Non-pigmented ciliary epithelial cell (primary cell): ENCODE measurements around the gene LEKR1.
A peak's percentile ranks its signal among the peaks of the same experiment; 100 is the strongest.

Experiments used
- DNase-seq: peaks from one replicate; pipeline ENCODE4 v3.0.0-alpha.2; 2010; ENCODE audit warnings: low read depth

Gene LEKR1

DNA sequence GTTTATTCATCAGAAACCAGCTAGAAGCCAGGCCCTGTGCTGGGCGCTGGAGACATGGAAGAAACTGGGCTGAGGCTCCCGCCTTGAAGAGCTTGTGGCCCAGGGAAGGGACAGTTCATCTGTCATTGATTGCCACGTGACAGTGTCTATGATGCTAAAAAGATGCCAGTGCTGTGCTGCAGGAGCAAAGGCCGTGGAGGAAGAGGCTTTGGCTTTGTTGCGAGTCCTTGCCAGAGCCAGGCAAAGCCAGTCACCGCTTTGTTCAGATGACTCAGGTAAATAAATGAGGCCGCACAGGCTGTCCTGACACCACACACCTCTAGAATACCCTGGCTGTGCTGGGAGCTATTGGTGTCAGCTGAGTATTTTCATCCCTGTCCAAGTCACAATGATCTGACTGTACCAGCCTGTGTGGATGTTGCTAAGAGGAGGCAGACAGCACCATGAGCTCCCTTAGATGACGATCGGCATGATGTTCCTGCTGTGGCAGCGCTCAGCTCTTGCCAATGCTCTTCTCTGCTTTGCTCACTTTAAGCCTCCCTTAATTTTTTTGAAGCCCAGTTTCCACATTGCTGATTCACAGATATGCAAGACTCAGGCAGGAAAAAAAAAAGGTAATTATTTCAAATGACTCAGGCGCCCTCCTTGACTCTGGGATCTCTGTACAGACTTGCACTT lies 256.3 kb downstream of the LEKR1 start:
- DNase-seq = no peak

DNA sequence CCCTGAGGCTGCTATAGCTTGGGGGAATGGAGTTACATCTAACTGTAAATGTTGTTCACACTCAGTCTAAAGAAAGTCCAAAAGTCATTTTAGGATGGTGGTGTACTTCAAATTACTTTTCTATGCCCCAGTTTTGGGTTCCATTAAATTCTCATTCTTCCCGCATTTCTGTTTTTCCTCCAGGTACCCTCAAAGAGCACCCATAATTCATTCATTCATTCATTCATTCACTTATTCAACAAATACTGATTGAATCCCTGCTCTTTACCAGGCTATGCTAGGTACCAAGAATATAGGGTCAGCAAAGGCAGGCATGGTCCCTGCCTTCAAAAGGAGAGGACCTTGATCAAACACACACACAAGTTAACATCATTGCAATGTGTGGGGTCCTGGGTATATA lies 257.7 kb downstream of the LEKR1 start:
- no peak for DNase-seq

DNA sequence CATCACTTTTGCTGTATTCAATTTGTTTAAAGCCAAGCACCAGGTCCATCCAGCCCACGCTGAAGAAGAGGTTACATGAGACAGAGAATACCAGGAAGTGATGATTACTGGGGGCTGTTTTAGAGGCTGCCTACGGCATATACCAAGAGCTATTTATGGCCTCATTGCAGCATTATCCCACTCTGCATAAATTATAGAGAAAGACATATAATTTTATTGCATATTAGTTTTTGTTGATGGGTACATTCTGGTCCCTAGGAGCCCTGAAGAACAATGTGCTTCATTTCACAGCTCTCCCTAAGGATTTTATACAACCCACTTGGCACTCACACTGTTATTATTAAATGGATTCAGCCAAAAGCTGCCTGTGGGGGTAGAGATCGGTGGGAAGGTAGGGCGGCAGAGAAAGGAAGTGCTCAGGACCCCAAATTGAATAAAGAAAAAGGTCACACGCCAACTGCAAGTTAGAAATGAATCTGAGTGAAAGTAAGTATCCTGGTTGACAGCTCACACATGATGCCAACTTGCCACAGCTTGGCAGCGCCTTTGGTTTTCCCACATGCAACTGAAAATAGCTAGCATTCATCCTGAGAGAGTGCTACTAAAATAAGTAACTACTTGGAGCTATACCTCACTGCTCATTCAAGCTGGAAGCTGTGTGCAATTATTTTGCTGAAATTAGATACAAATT lies 260.1 kb downstream of the LEKR1 start:
- DNase-seq = no peak

DNA sequence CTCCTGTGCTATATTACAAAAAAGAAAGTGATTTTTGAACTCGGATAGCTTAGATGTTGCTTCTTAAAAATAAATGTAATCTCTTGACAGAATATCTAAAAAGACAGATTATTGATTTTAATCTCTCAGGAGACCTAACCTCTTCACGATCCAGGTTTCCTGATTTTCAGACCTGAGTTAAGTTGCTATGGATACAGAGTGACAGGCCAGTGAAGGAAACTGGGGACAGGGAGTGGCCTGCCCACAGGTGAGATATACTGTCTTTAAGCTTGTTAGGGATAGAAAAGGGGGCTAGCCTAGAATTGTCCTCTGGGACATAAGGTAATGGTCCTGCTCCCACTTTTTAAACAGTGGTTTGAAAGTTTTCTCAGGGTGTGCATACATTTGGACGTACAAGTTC lies 260.6 kb downstream of the LEKR1 start:
- no peak for DNase-seq

DNA sequence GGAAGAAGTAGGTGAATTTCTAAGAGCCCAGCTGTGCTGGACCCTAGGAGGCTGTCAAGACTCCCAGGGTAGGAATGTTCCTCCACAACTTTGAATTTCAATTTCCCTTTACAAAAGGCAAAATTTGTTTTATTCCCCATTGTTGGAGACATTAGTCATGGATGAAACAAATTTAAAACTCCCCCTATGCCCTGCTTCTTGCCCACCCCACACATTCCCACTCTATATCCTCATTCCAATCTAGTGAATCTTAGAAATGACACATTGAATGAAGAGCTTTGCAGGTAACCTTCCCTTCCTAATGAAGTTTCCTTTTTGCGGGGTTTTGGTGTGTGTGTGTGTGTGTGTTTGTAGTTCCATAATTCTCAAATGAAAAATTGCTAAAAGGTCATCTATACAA lies 261.2 kb downstream of the LEKR1 start:
- no peak for DNase-seq

DNA sequence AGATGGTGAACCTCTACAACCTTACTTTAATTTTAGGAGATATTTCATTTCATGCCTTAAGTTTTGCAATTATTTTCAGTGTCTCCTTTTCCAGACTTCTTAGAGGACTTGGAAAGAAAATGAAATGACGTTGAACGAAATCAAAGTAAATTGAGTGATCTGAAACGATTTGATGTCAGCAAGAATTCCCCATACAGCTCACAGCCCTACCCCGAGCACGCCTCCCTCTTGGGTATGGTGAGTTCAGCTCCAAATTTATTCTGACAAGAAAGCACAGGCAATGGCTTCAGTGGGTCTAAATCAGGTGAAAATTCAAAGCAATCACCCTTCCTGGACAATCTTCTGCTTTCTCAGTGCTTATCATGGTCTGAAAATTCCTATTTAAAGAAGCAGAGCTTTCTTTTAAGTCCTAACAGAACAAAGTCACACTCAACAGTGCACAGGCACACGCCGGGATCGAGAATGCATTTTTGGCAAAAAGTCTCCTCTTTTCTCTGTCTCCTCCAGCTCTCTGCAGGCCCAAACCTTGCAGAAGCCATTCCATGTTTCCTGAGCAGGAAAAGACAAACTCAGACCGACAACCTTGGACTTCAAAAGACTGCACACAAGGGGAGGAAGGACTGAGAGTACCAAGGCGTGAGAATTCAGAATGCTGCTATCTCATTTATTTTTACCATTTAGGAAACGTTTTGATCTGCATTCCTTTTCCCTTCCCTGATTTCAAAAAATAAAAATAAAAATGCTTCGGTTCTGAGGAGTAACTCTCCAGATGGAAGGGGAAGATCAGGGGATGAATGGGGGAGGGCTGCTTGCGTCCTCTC lies 261.8 kb downstream of the LEKR1 start:
- no peak for DNase-seq

DNA sequence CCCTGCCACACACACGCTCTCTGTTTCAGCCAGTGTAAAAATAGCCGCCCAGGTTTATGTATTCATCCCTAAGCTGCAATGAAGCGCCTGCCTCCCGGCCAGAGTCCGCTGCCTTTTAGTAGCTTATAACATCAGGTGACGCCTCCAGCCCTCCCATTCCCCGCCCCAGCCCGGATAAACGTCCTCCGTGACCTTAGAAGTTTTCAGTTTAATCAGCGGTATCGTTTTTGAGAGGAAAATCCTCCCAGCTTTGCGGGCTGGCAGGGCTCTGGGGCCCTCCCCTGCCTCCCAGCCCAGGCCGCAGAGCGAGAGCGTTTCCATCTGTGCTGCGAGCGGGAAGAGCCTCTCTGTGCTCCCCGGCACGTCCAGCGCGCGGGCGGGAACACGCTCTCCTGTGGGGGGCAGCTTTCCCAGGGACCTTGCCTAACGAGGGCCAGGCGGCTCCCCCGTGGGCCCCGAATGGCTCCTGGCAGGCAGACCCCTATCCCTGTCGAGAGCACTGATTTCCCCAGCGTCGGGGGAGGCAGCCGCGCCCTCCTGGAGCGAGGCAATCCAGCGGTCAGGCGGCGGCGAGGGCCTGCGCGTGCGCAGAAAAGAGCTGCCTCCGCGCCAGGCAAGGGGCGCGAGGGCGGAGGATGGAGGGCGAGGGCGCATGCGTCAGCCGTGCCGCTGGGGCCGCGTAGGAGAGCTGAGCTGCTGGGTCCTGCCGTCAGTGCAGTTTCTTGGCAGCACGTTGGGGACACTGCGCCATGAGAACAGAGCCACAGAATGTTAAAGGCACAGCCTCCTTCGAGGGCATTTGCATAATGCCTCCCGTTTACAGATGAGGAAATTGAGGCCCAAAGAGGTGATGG lies 262.7 kb downstream of the LEKR1 start:
- DNase-seq = peak; percentile 73

DNA sequence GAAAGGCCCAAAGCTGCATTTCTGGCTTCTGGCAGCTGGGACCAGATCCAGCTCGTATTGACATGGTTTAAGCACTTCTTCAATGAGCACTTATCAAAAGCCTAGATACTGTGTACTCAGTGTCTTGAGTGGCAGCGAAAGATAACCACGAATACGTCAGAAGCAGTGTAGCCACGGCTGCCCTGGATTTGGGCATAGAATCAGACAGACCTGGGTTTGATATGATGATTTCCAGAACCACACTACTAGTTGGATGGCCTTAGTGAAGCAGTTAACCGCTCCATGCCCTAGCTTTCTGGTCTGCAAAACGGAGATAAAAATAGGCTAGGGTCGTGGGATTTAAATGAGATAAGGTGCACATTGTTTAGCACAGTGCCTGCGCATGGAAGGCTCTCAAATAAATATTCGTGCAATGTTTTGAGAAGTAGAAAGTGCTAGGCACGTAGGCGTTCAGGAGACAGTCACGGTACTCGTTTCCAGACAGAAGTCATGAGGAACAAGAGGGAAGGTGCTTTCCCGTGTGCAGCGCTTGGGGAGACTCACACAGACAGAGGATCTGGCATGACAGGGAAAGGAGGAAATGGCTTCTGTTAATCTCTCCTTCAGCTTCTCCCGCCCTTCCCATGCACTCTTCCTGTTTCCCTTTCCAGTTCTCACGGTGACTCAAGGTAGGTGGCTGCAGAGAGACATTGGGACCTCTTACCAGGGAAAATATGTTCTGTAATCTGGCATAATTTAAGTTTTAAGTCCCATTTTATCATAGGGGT lies 263.5 kb downstream of the LEKR1 start:
- DNase-seq = no peak

DNA sequence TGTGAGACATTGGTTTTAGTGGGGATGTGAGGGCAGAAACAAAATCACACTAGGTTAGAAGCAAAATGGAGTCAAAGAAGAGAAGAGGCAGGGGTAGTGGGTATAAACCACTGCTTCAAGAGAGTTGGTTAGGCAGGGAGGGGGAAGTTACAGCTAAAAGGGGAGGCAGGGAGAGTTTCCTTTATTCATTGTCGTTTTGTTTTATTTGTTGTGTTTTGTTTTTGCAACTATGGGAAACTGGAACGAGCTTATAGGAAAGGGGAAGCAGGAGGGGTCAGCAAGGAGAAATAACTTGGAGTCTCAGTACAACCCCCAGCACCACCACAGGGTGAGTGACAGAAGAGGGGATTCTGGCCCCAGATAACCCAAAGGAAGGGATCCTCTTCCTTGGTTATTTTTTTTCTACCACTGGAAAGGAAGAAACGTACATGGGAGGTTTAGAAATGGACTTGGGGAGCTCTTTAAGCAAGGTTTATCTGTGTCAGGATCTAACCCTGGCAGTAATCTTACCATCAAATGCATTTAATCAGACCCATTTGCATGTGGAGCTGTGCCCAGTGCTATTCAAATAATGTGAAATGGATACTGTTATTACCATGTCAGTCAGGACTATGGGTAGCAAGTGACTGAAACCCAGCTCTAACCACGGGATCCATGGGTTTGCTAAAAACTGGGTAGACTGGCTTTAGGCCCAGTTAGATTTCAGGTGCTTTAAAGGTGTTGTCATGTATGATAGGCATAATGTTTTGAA lies 265.1 kb downstream of the LEKR1 start:
- DNase-seq = no peak

DNA sequence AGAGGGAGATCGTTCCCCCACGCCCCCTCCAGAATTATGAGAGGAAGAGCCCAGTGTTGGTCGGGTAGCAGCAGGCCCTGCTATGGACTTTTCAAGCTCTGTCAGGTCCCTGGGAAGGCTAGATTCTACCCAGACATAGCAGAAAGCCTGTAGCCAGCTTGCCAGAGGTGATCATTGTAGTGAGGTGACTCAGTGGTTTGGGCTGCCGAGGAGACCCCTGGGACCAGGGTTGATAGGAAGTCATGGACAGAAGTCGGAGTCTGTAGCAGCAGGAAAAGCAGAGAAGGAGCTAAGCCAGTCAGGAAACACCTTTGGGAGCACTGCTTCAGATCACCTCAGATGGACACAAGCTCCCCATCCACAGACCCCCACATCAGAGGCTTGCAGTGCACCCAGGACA lies 266.1 kb downstream of the LEKR1 start:
- DNase-seq = no peak

DNA sequence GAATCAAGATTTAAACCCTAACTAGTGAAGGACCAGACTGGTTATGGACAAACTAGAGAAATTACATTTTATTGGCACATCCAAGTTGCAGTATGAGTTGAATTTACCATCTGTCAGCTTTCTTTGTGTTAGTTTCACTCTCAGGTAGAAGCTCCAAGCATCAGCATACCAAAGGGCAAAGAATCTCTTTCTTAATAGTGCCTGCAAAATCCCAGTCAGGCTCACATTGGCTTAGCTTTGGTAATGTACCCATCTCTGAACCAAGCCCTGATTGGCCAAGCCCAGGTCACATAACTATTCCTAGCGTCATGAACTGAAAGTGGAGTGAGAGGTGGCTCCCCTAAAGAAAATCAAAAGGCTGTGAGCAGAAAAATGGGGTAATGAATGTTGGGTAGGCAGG lies 266.9 kb downstream of the LEKR1 start:
- DNase-seq = no peak

DNA sequence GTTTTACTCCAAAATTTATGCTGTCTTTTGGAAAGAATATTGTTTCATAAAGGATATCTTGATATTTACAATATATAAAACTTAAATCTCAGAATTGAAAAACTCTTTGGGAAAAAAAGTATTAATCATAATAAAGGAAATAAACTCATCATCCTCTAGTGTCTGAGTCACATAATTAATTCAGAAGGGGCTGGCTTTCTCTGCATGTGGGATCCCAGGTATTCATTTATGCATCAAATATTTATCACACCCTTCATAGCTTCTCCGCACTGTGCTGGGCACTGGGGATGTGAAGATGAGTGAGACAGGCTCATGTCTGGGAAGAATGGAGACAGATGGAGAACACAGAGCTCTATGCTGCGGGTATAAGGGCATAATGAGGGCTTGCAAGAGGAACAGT lies 268.1 kb downstream of the LEKR1 start:
- DNase-seq = no peak

DNA sequence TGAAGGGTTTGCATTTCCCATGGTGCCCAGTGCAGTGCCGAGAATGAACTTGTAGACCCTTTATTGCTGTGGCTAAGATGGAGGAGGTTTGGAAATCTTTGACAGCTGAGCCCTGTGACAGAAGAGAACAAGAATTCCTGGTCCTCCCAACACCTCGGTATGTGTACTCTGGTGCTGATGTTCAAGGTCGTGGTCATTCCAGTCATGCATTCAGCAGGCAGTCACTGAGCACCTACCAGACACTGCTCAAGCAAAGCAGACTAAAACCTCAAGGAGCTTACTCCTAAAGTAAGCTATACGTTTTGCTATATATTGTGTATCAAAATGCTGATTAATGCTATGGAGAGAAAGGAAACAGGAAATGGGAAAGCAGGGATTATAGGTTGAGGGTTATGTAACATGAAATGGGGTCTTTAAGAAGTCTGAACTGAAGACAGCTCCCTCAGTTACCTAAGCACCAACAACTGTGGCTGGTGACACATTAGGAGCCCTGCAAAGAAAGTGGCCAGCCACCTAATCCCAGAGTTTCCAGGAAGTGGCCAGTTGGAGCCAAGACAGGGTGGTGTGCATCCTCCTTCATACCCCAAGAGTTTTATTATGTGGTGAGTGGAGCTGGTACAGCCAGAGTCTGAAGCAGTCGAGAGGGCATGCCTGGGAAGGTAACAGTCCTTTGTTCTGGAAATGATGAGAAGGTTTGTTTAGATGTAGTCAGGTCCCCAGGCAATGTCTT lies 268.8 kb downstream of the LEKR1 start:
- DNase-seq = no peak
